SK-N-SH treated with all-trans-retinoic acid at 6 μM for 48 hours (cell line): Measurements from ENCODE around the gene EP400.

ENCODE experiments used
- ATAC-seq: fragments of 200-7000 bp; cut with Tn5 transposase; 3 replicates; pipeline ENCODE4 v1.9.1; 2020; ENCODE audit warnings: mild to moderate bottlenecking, moderate library complexity
- ARNTL ChIP-seq: fragments of 450-650 bp; formaldehyde crosslinking; IDR thresholded peaks from 2 replicates; pipeline ENCODE4 v1.5.0; 2020; ENCODE audit warnings: low read depth, mild to moderate bottlenecking, moderate library complexity, borderline replicate concordance
- BACH2 ChIP-seq: fragments of 250-450 bp; sonication (Bioruptor Pico); IDR thresholded peaks from 2 replicates; pipeline ENCODE4 v1.9.0; 2021; ENCODE audit warnings: mild to moderate bottlenecking, borderline replicate concordance
- CREB5 ChIP-seq: fragments of 250-450 bp; sonication (Bioruptor Pico); IDR thresholded peaks from 2 replicates; pipeline ENCODE4 v1.5.1; 2020; ENCODE audit warnings: low read depth, mild to moderate bottlenecking, moderate library complexity
- CSDC2 ChIP-seq: fragments of 250-450 bp; sonication (Bioruptor Pico); IDR thresholded peaks from 2 replicates; pipeline ENCODE4 v1.5.0; 2020; ENCODE audit warnings: mild to moderate bottlenecking, moderate library complexity
- CSRNP3 ChIP-seq: fragments of 250-450 bp; sonication (Bioruptor Pico); IDR thresholded peaks from 2 replicates; pipeline ENCODE4 v1.5.1; 2021; ENCODE audit warnings: mild to moderate bottlenecking, moderate library complexity
- ESRRG ChIP-seq: fragments of 250-450 bp; sonication (Bioruptor Pico); IDR thresholded peaks from 2 replicates; pipeline ENCODE4 v1.6.1; 2021; ENCODE audit warnings: mild to moderate bottlenecking
- GLIS3 ChIP-seq: fragments of 250-450 bp; sonication (Bioruptor Pico); IDR thresholded peaks from 2 replicates; pipeline ENCODE4 v1.5.0; 2020; ENCODE audit warnings: mild to moderate bottlenecking, moderate library complexity
- ISL1 ChIP-seq: fragments of 250-450 bp; sonication (Bioruptor Pico); IDR thresholded peaks from 2 replicates; pipeline ENCODE4 v2.1.2; 2022; ENCODE audit warnings: mild to moderate bottlenecking, moderate library complexity
- OSR1 ChIP-seq: fragments of 250-450 bp; sonication (Bioruptor Pico); IDR thresholded peaks from 2 replicates; pipeline ENCODE4 v1.8.0; 2022; ENCODE audit warnings: moderate library complexity, mild to moderate bottlenecking, inconsistent platforms
- PATZ1 ChIP-seq: fragments of 250-450 bp; sonication (Bioruptor Pico); IDR thresholded peaks from 2 replicates; pipeline ENCODE4 v1.8.0; 2020; ENCODE audit warnings: mild to moderate bottlenecking, moderate library complexity, borderline replicate concordance
- POU6F1 ChIP-seq: fragments of 250-450 bp; sonication (Bioruptor Pico); IDR thresholded peaks from 2 replicates; pipeline ENCODE4 v1.8.0; 2021; ENCODE audit warnings: low read depth, mild to moderate bottlenecking, moderate library complexity, borderline replicate concordance
- PPARA ChIP-seq: fragments of 250-450 bp; sonication (Bioruptor Pico); IDR thresholded peaks from 2 replicates; pipeline ENCODE4 v1.5.0; 2020; ENCODE audit warnings: mild to moderate bottlenecking, borderline replicate concordance
- RARB ChIP-seq: fragments of 250-450 bp; sonication (Bioruptor Pico); IDR thresholded peaks from 2 replicates; pipeline ENCODE4 v1.8.0; 2021; ENCODE audit warnings: mild to moderate bottlenecking, moderate library complexity
- SNAI2 ChIP-seq: fragments of 250-450 bp; sonication (Bioruptor Pico); IDR thresholded peaks from 2 replicates; pipeline ENCODE4 v1.5.0; 2020; ENCODE audit warnings: mild to moderate bottlenecking, moderate library complexity
- TCF4 ChIP-seq: fragments of 250-450 bp; sonication (Bioruptor Pico); IDR thresholded peaks from 2 replicates; pipeline ENCODE4 v1.8.0; 2021; ENCODE audit warnings: mild to moderate bottlenecking, moderate library complexity, borderline replicate concordance
- TOX ChIP-seq: fragments of 250-450 bp; sonication (Bioruptor Pico); IDR thresholded peaks from 2 replicates; pipeline ENCODE4 v1.8.0; 2021; ENCODE audit warnings: mild to moderate bottlenecking, moderate library complexity, borderline replicate concordance
- TSHZ2 ChIP-seq: fragments of 250-450 bp; sonication (Bioruptor Pico); IDR thresholded peaks from 2 replicates; pipeline ENCODE4 v1.5.0; 2020; ENCODE audit warnings: mild to moderate bottlenecking, moderate library complexity
- ZC3H10 ChIP-seq: fragments of 250-450 bp; sonication (Bioruptor Pico); IDR thresholded peaks from 2 replicates; pipeline ENCODE4 v1.5.1; 2021; ENCODE audit warnings: mild to moderate bottlenecking, moderate library complexity
- ZFP3 ChIP-seq: fragments of 250-450 bp; sonication (Bioruptor Pico); IDR thresholded peaks from 2 replicates; pipeline ENCODE4 v1.5.0; 2020; ENCODE audit warnings: mild to moderate bottlenecking, moderate library complexity
- ZFP30 ChIP-seq: fragments of 450-650 bp; formaldehyde crosslinking; IDR thresholded peaks from 2 replicates; pipeline ENCODE4 v1.5.0; 2022; ENCODE audit warnings: mild to moderate bottlenecking, moderate library complexity
- ZNF565 ChIP-seq: fragments of 450-650 bp; formaldehyde crosslinking; conservative IDR thresholded peaks from 2 replicates; pipeline ENCODE4 v1.5.0; 2020; ENCODE audit warnings: low read depth, mild to moderate bottlenecking, moderate library complexity
- ZNF70 ChIP-seq: fragments of 450-650 bp; formaldehyde crosslinking; IDR thresholded peaks from 2 replicates; pipeline ENCODE4 v1.5.0; 2020; ENCODE audit warnings: mild to moderate bottlenecking, moderate library complexity
- ZNF8 ChIP-seq: fragments of 450-650 bp; formaldehyde crosslinking; IDR thresholded peaks from 2 replicates; pipeline ENCODE4 v1.5.0; 2020; ENCODE audit warnings: mild to moderate bottlenecking, moderate library complexity

Gene EP400

GRCh38 chr12:132076711-132077110, 127.0 kb downstream of the EP400 start:
- ATAC-seq: no peak
- TF ChIP-seq ZFP3 (CRISPR knock-in tag) (no peak), PATZ1 (no peak), TOX (CRISPR knock-in tag) (no peak), PPARA (CRISPR knock-in tag) (no peak), ZNF8 (no peak), CSDC2 (CRISPR knock-in tag) (no peak), GLIS3 (no peak), ZNF565 (CRISPR knock-in tag) (no peak), ZC3H10 (CRISPR knock-in tag) (no peak), POU6F1 (CRISPR knock-in tag) (no peak), ZFP30 (CRISPR knock-in tag) (no peak), SNAI2 (CRISPR knock-in tag) (no peak), CSRNP3 (CRISPR knock-in tag) (no peak), TCF4 (no peak), TSHZ2 (CRISPR knock-in tag) (no peak), CREB5 (no peak)

- no peak; the same call in 2 of the 3 replicates for ATAC-seq
- TF ChIP-seq TCF4: no peak
- TF ChIP-seq ZNF70 (CRISPR knock-in tag): no peak
- no peak for TF ChIP-seq ZNF8
- TF ChIP-seq CSDC2 (CRISPR knock-in tag): no peak
- TF ChIP-seq ARNTL (CRISPR knock-in tag): no peak
- no peak for TF ChIP-seq ZC3H10 (CRISPR knock-in tag)
- no peak for TF ChIP-seq ZFP3 (CRISPR knock-in tag)
- no peak for TF ChIP-seq OSR1 (CRISPR knock-in tag)
- no peak for TF ChIP-seq ISL1 (CRISPR knock-in tag)
- no peak for TF ChIP-seq TSHZ2 (CRISPR knock-in tag)
- no peak for TF ChIP-seq BACH2 (CRISPR knock-in tag)
- TF ChIP-seq RARB (CRISPR knock-in tag): no peak
- no peak for TF ChIP-seq ZFP30 (CRISPR knock-in tag)
- no peak for TF ChIP-seq PATZ1
- no peak for TF ChIP-seq ESRRG (CRISPR knock-in tag)
- no peak for TF ChIP-seq TOX (CRISPR knock-in tag)
- no peak for TF ChIP-seq SNAI2 (CRISPR knock-in tag)
These were observed 127.8 kb downstream of the EP400 start for GRCh38 chr12:132077322-132078100.
